Adrenal gland (tissue), 12 donors: Measurements from ENCODE around the gene MICU1. TPM values are rescaled to one million over a fixed set of nuclear protein-coding genes. Genes with fewer than 3 reads are reported as not detected.
A peak's percentile ranks its signal among the peaks of the same experiment; 100 is the strongest.

Source experiments
- DNase-seq, 7 donors: peaks; one replicate each; pipeline ENCODE4 v3.0.0-alpha.2; 2019 to 2020
- H3K27ac ChIP-seq, 5 donors: fragments of 200-600 bp; sonication (generic) in 4 of 5; 1 replicate in 3 of 5; 2 replicates in 2 of 5; pipeline versions ENCODE4 v1.5.1 to v1.8.0; 2016 to 2020; ENCODE audit warnings: mild to moderate bottlenecking in 1 of 5
- H3K27me3 ChIP-seq: fragments of 200-600 bp; 2 replicates; pipeline ENCODE4 v1.8.0; 2021
- H3K36me3 ChIP-seq, 2 donors: fragments of 200-600 bp; replicated peaks in 1 of 2; 1 replicate in 1 of 2; 2 replicates in 1 of 2; pipeline versions ENCODE4 v1.5.1 to v1.8.0; 2018 to 2022
- H3K4me1 ChIP-seq, 2 donors: fragments of 200-600 bp; replicated peaks in 1 of 2; 1 replicate in 1 of 2; 2 replicates in 1 of 2; pipeline versions ENCODE4 v1.5.1 to v1.8.0; 2018 to 2021
- H3K4me3 ChIP-seq, 4 donors: fragments of 200-600 bp; sonication (generic) in 3 of 4; one replicate each; pipeline ENCODE4 v1.5.1; 2016 to 2018
- H3K9me3 ChIP-seq, 3 donors: fragments of 200-600 bp; sonication (generic) in 1 of 3; replicated peaks in 1 of 3; 1 replicate in 2 of 3; 2 replicates in 1 of 3; pipeline versions ENCODE4 v1.5.1 to v1.8.0; 2016 to 2021
- POLR2A ChIP-seq, 2 donors: fragments of 450-650 bp; IDR thresholded peaks; one replicate each; pipeline ENCODE4 v1.6.1; 2017; ENCODE audit warnings: antibody characterized with exemption in 2 of 2, mild to moderate bottlenecking in 2 of 2, moderate library complexity in 1 of 2
- WGBS, 4 donors: extraction: QIAGEN DNeasy Blood & Tissue Kit in 2 of 4; methylation state at CpG; one replicate each; pipeline versions ENCODE4 v1.1.5 to v1.1.7; 2013 to 2017; 5-methylcytosine and 5-hydroxymethylcytosine counted together
- intact Hi-C, 2 donors: fragments of 100-400 bp; cut with DNase I; formaldehyde crosslinking; loops; one replicate each; pipeline versions ENCODE4 v1.14.1 to v1.15.0; 2022 to 2023
- polyA plus RNA-seq, 3 donors: library from polyadenylated mRNA; stranded (reverse); fragments of 200-250 nt in 2 of 3; fragments of 350-450 nt in 1 of 3; fragmentation: Illumina TruSeq in 1 of 3; extraction: RNeasy Lipid Tissue Mini Kit (QIAGEN cat#74804) in 1 of 3; gene quantifications; one replicate each; pipeline ENCODE4 v1.2.3, GENCODE V29; 2013 to 2014
- total RNA-seq, 9 donors: library from RNA; depleted of rRNA in 4 of 9; stranded (reverse); fragments of >200 nt in 4 of 9; fragments of 120-200 nt in 1 of 9; fragmentation: NEBNext Ultra II Directional in 1 of 9; extraction: Animal tissue kit (Norgen Biotek cat#: 25700) in 1 of 9; gene quantifications; one replicate each; pipeline versions ENCODE4 v1.1.0 to v1.2.4, GENCODE V29; 2013 to 2023
- TF ChIP-seq, protein P1 (sequence below), 6 experiments: fragments of 450-650 bp in 4 of 6; fragments of 200-600 bp in 2 of 6; sonication (generic) in 1 of 6; IDR thresholded peaks; 1 replicate in 5 of 6; 2 replicates in 1 of 6; pipeline versions ENCODE4 v1.5.1 to v1.8.0; 2016 to 2021; ENCODE audit warnings: antibody characterized with exemption in 6 of 6, mild to moderate bottlenecking in 2 of 6, moderate library complexity in 1 of 6
- donor health status: healthy with polysubstance abuse.
- donor health status: Bipolar disorder and iron deficiency.
- donor health status: DM: yes; HTN: yes; CAD: no.
- donor health status: DM: no; HTN: no; CAD: no.
- donor health status: DM: no; HTN: no; CAD: no.
- donor health status: DM: yes; HTN: yes; CAD: no.

MICU1 gene
- total and polyA plus RNA-seq, 12 donors = 56.5 to 122 (median 90.2) TPM

DNA sequence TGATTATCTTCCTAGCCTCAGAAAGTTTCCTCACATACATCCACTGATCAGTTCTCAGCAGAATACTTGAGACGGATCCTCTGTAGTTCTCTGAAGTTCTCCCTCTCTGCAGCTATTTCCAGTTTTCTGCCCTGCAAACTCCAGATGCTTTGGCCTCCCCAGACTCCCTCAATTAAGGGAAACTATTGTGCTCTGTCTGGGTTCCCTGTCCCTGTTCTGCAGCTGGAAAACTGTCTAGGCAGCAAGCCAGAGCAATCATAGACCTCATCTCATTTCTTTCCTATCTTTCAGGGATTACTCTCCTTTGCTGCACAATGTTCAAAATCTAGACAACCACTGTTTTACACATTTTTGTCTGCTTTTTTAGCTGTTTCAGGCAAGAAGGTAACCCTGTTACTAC is 9.2 kb downstream of the MICU1 start:
- Histone ChIP-seq H3K27me3 (no peaks in the 10 kb centered on the region), H3K9me3 (no peaks in the 10 kb centered on the region), H3K27ac (no peak overlapping the region), H3K36me3 (no peaks in the 10 kb centered on the region), H3K4me1 (peaks cover 4 to 6% of the 10 kb centered on the region in 2 donors), H3K4me3 (no peak overlapping the region)
- peak in 1 of 7 donors; percentile 12 for DNase-seq
- TF ChIP-seq, protein P1, sequence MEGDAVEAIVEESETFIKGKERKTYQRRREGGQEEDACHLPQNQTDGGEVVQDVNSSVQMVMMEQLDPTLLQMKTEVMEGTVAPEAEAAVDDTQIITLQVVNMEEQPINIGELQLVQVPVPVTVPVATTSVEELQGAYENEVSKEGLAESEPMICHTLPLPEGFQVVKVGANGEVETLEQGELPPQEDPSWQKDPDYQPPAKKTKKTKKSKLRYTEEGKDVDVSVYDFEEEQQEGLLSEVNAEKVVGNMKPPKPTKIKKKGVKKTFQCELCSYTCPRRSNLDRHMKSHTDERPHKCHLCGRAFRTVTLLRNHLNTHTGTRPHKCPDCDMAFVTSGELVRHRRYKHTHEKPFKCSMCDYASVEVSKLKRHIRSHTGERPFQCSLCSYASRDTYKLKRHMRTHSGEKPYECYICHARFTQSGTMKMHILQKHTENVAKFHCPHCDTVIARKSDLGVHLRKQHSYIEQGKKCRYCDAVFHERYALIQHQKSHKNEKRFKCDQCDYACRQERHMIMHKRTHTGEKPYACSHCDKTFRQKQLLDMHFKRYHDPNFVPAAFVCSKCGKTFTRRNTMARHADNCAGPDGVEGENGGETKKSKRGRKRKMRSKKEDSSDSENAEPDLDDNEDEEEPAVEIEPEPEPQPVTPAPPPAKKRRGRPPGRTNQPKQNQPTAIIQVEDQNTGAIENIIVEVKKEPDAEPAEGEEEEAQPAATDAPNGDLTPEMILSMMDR (IDR thresholded peaks at IDR 0.05) = no peak
- TF ChIP-seq POLR2A (IDR thresholded peaks at IDR 0.05) = no peak
- WGBS, 4 donors = 78 to 89% (median 84%) methylated on average over 1 of the region's 1 CpG
- intact Hi-C loops = no loop called here

DNA sequence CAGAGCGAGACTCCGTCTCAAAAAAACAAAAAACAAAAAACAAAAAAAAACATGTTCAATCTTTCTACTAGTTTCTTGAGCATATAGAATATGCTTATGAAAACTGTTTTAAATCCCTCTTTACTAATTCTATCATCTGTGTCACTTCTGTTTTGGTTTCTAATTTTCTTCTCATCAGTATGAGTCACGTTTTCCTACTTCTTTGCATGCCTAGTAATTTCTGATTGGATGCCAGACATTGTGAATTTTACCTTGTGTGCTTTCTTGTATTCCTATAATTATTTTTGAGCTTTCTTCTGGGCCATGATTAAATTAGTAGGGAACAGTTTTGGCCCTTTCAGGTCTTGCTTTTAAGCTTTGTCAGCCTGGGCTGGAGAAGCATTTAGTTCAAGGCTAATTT is 9.9 kb downstream of the MICU1 start:
- Histone ChIP-seq H3K27me3 (no peaks in the 10 kb centered on the region), H3K27ac (no peak overlapping the region), H3K4me1 (peaks cover 4 to 6% of the 10 kb centered on the region in 2 donors), H3K36me3 (no peaks in the 10 kb centered on the region), H3K9me3 (no peaks in the 10 kb centered on the region), H3K4me3 (no peak overlapping the region)
- no peak for DNase-seq
- TF ChIP-seq, protein P1 (IDR thresholded peaks at IDR 0.05) = no peak
- TF ChIP-seq POLR2A (IDR thresholded peaks at IDR 0.05) = no peak
- intact Hi-C loops = no loop called here
- WGBS, 4 donors = 59 to 81% (median 72%) methylated on average over 3 of the region's 3 CpGs

DNA sequence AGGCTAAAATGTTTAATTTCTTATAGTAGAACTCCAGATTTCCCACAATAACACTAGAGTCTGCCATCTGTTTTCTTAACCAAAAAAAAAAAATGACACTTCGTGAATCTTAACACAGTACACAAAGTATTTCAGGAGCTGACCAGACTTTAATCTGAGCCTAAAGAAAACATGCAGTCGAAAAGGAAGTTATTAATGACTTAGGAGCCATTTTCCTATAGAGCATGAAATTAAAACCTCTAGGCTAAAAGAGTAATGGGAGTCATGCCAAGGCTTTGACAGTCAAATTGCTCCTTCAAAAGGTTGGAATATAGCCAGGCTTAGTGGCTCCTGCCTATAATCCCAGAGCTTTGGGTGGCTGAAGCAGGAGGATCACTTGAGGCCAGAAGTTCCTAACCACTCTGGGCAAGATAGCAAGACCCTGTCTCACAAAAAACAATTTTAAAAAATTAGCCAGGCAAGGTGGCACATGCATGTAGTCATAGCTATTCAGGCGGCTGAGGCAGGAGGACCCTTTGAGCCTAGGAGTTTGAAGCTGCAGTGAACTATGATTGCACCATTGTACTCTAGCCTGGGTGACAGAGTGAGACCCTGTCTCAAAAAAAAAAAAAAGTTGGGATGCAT is 13.6 kb downstream of the MICU1 start:
- intact Hi-C loops = no loop called here
- Histone ChIP-seq H3K36me3 (no peaks in the 10 kb centered on the region), H3K27me3 (no peaks in the 10 kb centered on the region), H3K4me1 (peaks cover 4 to 6% of the 10 kb centered on the region in 2 donors), H3K27ac (peak overlapping the region in 3 of 5 donors; percentile 32 to 59 (median 43)), H3K4me3 (peak overlapping the region in 2 of 4 donors; percentile 17 to 42), H3K9me3 (no peaks in the 10 kb centered on the region)
- peak in 1 of 7 donors; percentile 39 for DNase-seq
- WGBS, 4 donors = 30 to 37% (median 35%) methylated on average over 3 of the region's 3 CpGs
- no peak for TF ChIP-seq POLR2A (IDR thresholded peaks at IDR 0.05)

DNA sequence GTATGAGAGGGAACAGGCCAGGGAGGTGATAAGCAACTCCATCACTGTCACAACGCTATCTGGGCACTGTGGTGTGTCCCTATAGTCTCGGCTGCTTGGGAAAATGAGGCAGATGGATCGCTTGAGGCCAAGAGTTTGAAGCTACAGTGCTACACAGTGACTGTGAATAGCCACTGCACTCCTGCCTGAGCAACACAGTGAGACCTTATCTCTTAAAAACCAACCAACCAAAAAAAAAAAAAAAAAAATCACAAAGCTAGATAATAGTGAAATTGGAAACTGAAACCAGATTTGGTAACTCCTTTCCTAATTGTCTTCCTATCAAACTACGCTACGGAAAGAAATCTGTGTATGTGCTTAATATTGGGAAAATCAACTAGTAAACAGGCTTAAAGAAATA is 14.1 kb downstream of the MICU1 start:
- Histone ChIP-seq H3K9me3 (no peaks in the 10 kb centered on the region), H3K4me3 (peak overlapping the region in 2 of 4 donors; percentile 17 to 42), H3K4me1 (peaks cover 4 to 6% of the 10 kb centered on the region in 2 donors), H3K36me3 (no peaks in the 10 kb centered on the region), H3K27me3 (no peaks in the 10 kb centered on the region), H3K27ac (peak overlapping the region in 3 of 5 donors; percentile 32 to 59 (median 43))
- DNase-seq = peak in 6 of 7 donors; percentile 34 to 65 (median 43)
- intact Hi-C loops = no loop called here
- TF ChIP-seq, protein P1 (IDR thresholded peaks at IDR 0.05) = no peak
- TF ChIP-seq POLR2A (IDR thresholded peaks at IDR 0.05) = peak in 1 of 2 donors; percentile 11
- 22 to 47% (median 36%) methylated on average over 5 of the region's 5 CpGs for WGBS, 4 donors

DNA sequence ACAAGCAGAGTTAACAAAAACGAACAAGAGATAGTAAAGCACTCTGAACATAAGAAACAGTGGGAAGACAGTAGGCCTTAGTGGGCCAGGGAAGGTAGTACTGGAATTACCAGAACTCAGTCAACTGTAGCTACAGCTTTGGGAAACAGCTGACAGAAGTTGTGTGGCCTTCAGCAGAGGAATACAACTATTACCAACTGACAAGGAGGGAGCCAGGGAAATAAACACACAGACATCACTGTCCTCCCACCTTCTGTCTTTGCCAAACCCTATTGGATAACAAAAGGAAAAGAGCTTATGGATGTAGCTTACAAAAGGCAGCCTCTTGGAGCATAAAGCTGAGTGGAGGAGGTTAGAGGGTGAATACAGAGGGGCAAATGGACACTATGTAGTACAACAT is 15.4 kb downstream of the MICU1 start:
- no peaks in the 10 kb centered on the region for H3K36me3 ChIP-seq
- intact Hi-C loops = no loop called here
- H3K9me3 ChIP-seq = no peaks in the 10 kb centered on the region
- H3K4me3 ChIP-seq = no peak overlapping the region
- peak overlapping the region in 1 of 5 donors; percentile 15 for H3K27ac ChIP-seq
- 55 to 73% (median 70%) methylated on average over 1 of the region's 1 CpG for WGBS, 4 donors
- H3K4me1 ChIP-seq = peaks cover 4 to 6% of the 10 kb centered on the region in 2 donors
- DNase-seq = no peak
- no peaks in the 10 kb centered on the region for H3K27me3 ChIP-seq
- no peak for TF ChIP-seq POLR2A (IDR thresholded peaks at IDR 0.05)
- TF ChIP-seq, protein P1 (IDR thresholded peaks at IDR 0.05) = no peak
